Femur (tissue), 1 donor: ENCODE results near the gene NTPCR.
A peak's percentile ranks its signal among the peaks of the same experiment; 100 is the strongest.
"Not testable (repeated sequence)": the region's sequence is repeated elsewhere in the genome, so short reads cannot be mapped to it uniquely, and the experiment has no call there.

Source experiments
- DNase-seq: peaks from one replicate; pipeline ENCODE4 v3.0.0-alpha.2; 2017

Gene NTPCR

GRCh38 chr1:232950197-232951176, at the start of gene NTPCR:
TSS of gene NTPCR (plus strand) at chr1:232950611. CDS start at chr1:232950711, 100 bp downstream.
- DNase-seq = peak; percentile 97

GRCh38 chr1:232900818-232901217, 49.6 kb upstream of the NTPCR start:
- no peak for DNase-seq

- DNase-seq = no peak
These were observed 49.2 kb upstream of the NTPCR start for GRCh38 chr1:232901255-232901654.

GRCh38 chr1:232902774-232903350, 47.5 kb upstream of the NTPCR start:
- DNase-seq = no peak

GRCh38 chr1:232904131-232904530, 46.3 kb upstream of the NTPCR start:
- DNase-seq = no peak

GRCh38 chr1:232904566-232904965, 45.8 kb upstream of the NTPCR start:
- no peak for DNase-seq

- no peak for DNase-seq
These were observed 44.9 kb upstream of the NTPCR start for GRCh38 chr1:232905331-232906034.

- no peak for DNase-seq
These were observed 44.0 kb upstream of the NTPCR start for GRCh38 chr1:232906441-232906840.

- no peak for DNase-seq
These were observed 41.6 kb upstream of the NTPCR start for GRCh38 chr1:232908831-232909230.

GRCh38 chr1:232909752-232910151, 40.7 kb upstream of the NTPCR start:
- DNase-seq = no peak

- DNase-seq = no peak
These were observed 39.3 kb upstream of the NTPCR start for GRCh38 chr1:232911027-232911599.

- DNase-seq = no peak
These were observed 37.4 kb upstream of the NTPCR start for GRCh38 chr1:232912845-232913580.

GRCh38 chr1:232914271-232914670, 36.1 kb upstream of the NTPCR start:
- DNase-seq = not testable (repeated sequence)

- no peak for DNase-seq
These were observed 35.2 kb upstream of the NTPCR start for GRCh38 chr1:232915212-232915611.

GRCh38 chr1:232917053-232917452, 33.4 kb upstream of the NTPCR start:
- no peak for DNase-seq

- DNase-seq = no peak
These were observed 29.0 kb upstream of the NTPCR start for GRCh38 chr1:232921381-232921780.

- DNase-seq = no peak
These were observed 27.9 kb upstream of the NTPCR start for GRCh38 chr1:232922485-232922884.

- DNase-seq = no peak
These were observed 26.5 kb upstream of the NTPCR start for GRCh38 chr1:232923739-232924386.

GRCh38 chr1:232924874-232925273, 25.5 kb upstream of the NTPCR start:
- DNase-seq = no peak

GRCh38 chr1:232925421-232926220, 24.8 kb upstream of the NTPCR start:
- DNase-seq = no peak

GRCh38 chr1:232927166-232927565, 23.2 kb upstream of the NTPCR start:
- DNase-seq = not testable (repeated sequence)
